NCI-H345 treated with DMSO at 0.1 percent for 48 hours (cell line): ENCODE results near the gene ARHGEF26.
"Not testable (repeated sequence)": the region's sequence is repeated elsewhere in the genome, so short reads cannot be mapped to it uniquely, and the experiment has no call there.

ENCODE experiments used
- DNase-seq: peaks from one replicate; lab custom pipeline; 2025; ENCODE audit not compliant: unreplicated experiment; lab: John Stamatoyannopoulos, UW

Gene ARHGEF26, protein sequence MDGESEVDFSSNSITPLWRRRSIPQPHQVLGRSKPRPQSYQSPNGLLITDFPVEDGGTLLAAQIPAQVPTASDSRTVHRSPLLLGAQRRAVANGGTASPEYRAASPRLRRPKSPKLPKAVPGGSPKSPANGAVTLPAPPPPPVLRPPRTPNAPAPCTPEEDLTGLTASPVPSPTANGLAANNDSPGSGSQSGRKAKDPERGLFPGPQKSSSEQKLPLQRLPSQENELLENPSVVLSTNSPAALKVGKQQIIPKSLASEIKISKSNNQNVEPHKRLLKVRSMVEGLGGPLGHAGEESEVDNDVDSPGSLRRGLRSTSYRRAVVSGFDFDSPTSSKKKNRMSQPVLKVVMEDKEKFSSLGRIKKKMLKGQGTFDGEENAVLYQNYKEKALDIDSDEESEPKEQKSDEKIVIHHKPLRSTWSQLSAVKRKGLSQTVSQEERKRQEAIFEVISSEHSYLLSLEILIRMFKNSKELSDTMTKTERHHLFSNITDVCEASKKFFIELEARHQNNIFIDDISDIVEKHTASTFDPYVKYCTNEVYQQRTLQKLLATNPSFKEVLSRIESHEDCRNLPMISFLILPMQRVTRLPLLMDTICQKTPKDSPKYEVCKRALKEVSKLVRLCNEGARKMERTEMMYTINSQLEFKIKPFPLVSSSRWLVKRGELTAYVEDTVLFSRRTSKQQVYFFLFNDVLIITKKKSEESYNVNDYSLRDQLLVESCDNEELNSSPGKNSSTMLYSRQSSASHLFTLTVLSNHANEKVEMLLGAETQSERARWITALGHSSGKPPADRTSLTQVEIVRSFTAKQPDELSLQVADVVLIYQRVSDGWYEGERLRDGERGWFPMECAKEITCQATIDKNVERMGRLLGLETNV

DNA sequence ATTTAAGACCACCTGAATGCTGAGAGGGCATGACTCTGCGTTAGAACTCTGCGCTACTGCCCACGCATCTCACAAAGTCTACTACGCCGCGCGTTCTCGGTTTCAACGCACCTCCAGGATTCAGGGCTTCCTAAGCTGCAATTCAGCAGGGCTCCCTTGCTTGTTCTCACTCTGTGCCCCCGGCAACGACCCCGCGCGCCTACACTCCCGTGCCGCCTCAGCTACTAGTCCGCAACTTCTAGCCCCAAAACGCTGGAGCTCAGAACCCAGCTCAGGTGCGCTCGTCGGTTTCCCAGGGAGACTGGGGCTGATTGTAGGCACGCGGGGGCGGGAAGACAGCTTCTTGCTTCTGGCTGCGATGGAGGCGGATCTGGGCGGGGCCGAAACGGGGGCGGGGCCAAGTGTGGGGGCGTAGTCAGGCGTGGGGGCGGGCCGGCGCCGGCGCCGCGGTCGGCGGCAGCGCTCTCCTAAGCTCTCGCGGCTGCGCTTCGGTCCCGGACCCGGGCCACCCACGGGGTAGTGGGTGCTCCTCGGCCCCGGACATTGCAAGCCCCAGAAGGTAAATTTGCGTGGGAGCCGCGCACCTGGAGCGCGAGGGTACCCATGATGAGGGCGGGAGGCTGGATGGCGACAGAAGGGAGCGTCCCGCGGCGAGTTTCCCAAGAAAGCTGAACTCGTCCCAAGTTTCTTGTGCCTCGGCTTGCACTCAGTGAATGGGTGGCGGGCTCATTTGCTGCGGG, at the start of gene ARHGEF26:
Gene ARHGEF26 (plus strand): TSS at position 430 of the 740 bp plus-strand sequence. CDS start 603 bp downstream, outside the sequence.
- DNase-seq: peak; percentile 25

DNA sequence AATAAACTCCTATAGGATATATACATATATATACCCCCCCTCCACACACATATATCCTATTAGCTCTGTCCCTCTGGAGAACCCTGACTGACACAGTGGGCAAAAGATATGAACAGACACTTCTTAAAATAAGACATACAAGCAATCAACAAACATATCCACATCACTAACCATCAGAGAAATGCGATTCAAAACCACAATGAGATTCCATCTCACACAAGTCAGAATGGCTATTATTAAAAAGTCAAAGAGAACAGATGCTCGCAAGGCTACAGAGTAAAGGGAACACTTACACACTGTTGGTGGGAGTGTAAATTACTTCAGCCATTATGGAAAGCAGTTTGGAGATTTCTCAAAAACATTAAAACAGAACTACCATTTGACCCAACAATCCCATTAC, 46.2 kb upstream of the ARHGEF26 start:
- DNase-seq: no peak

DNA sequence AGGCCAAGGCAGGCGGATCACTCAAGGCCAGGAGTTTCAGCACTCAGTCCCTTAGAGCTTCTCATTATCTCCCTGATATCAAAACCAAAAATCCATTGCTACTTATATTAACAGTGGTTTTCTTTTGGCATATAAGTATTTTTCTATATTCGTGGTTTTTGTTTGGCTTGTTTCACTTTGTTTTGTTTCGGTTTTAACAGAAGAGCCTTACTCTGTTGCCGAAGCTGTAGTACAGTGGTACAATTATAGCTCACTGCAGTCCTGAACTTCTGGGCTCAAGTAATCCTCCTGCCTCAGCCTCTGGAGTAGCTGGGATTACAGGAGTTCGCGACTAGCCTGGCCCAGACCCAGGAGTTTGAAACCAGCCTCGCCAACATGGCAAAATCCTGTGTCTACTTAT, 42.5 kb upstream of the ARHGEF26 start:
- no peak for DNase-seq

DNA sequence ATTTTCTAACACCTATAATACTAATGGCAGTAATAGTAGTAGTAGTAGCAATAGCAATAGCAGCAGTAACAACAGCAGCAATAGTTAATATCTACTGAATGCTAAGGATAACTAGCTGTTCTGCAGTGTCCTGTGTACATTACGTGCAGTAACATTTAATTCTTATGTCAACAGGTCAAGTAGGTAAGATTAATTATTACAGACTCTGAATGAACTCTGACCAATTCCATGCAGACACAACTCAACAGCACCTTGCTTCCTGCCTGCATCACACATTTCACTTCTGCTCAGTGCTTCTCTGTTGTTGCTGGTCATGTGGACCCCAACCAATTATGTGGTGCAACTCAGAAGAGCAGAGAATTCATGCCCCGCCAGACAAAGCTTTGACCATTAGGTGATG, 39.9 kb upstream of the ARHGEF26 start:
- DNase-seq: no peak

DNA sequence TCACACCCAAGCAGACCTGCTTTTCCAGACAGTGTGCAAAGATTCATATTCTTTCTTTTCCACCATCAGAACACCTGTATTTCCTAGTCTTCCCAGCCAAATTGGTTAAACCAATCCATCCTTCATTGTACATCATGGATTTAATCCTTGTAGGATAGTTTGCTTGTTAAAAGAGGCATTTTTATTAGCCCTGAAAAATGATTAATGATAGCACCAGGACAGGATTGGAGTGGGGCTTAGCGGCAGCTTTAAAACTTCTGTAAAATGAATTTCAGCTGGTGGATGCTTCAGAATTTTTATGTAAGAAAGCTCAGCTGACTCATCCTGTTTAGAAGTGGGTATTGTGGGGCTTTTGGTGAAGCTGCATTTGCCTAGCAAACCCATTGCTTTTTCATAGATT, 36.1 kb upstream of the ARHGEF26 start:
- DNase-seq: no peak

DNA sequence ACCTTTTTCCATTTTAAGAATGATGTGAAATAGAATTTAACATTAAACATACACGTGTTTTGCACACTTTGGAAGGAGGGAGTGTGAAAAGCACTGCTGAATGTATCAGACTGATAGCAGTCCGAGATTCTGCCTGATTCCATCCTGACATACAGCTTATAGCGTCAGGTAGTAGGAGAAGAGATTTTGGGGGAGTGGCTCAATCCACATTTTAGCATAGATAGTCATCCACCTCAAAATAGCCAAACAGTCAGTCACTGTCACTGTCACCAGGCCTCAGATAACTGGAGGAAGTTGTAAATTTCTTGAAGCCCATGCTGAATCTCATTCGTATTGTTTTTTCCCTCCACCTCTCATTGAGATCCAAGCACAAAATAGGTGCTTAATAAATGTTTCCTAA, 35.4 kb upstream of the ARHGEF26 start:
- no peak for DNase-seq

DNA sequence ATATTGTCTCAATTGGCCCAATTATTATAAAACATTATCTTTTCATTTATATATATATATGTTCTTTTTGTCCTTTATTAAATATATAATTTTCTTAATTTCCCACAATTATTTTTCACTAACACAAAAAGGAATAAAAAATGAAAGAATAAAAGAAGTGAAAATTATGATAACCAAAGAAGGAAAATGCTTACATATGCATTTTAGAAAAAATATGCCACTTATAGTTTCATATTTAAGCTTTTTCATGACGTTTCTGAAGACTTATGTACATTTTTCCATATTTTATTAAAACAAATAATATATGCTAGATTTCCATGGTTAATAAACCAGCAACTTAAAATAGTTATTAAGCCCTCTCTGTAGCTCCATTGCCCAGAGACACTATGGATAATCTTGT, 34.9 kb upstream of the ARHGEF26 start:
- no peak for DNase-seq

DNA sequence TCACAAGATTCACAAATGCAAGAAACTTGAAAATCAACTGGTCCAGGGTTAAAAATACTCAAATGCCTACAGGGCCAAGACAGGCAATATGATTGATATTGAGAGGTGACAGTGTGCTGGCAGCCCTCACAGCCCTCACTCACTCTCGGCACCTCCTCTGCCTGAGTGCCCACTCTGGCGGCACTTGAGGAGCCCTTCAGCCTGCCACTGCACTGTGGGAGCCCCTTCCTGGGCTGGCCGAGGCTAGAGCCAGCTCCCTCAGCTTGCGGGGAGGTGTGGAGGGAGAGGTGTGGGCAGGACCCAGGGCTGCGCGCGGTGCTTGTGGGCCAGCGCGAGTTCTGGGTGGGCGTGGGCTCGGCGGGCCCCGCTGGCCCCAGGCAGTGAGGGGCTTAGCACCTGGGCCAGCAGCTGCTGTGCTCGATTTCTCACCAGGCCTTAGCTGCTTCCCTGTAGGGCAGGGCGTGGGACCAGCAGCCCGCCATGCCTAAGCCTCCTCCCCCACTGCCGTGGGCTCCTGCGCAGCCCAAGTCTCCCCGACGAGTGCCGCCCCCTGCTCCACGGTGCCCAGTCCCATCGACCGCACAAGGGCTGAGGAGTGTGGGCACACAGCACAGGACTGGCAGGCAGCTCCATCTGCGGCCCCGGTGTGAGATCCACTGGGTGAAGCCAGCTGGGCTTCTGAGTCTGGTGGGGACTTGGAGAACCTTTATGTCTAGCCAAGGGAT, 33.3 kb upstream of the ARHGEF26 start:
- not testable (repeated sequence) for DNase-seq

DNA sequence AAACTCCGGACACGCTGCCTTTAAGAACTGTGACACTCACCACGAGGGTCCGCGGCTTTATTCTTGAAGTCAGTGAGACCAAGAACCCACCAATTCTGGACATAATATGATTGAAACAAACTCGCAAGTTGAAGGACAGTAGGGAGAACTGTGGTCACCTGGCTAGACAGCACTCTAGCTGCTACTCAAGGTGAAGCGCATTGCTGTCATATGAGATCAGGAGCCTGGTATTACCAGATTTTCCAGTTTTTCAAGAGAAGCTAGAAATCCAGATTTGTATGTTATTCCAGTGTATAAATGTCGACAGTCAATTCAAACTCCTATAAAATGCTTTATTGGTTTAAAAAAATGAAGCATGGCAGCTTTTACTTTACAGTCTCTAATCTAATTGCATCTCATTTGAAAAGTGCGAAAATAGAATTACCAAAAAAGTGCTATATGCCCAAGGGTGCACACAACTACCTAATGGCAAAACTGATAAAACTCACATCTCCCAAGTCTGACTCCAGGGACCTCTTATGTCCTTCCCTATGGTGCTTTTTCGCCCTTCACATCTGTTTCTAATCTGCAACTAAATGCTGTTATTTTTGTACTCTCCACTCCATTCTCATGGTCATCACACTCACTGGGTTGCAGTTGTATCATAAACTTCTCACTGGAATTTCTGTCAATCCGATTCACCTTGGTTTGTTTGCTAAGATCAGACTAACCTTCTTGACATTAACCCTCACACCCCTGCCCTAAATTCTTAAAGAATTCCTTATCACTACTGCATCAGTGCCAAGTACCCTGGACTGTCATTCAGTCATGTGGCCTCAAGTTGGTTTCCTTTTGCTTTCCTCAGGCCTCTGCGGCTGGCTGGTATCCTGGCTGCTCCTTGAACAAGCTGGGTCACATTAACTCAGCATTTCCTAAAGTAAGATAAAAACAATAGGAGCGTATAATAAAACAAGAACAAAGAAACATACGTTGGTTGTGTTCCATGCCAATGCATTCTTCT, 31.5 kb upstream of the ARHGEF26 start:
- no peak for DNase-seq

DNA sequence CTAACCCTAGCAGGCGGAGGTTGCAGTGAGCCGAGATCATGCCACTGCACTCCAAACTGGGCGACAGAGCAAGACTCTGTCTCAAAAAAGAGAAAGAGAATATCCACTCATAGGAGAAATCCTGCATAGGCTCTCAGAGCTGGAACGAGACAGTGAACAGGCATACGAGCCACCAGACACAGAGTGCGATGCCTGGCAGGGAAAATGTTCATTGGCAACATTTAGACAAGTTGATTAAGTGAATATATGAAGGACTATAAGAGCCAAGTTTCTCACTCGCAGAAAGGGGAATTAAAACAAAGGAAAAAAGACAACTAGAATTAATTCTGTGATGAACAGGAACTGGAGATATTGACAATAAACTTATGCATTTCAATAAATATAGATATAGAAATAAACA, 27.1 kb upstream of the ARHGEF26 start:
- DNase-seq: no peak

DNA sequence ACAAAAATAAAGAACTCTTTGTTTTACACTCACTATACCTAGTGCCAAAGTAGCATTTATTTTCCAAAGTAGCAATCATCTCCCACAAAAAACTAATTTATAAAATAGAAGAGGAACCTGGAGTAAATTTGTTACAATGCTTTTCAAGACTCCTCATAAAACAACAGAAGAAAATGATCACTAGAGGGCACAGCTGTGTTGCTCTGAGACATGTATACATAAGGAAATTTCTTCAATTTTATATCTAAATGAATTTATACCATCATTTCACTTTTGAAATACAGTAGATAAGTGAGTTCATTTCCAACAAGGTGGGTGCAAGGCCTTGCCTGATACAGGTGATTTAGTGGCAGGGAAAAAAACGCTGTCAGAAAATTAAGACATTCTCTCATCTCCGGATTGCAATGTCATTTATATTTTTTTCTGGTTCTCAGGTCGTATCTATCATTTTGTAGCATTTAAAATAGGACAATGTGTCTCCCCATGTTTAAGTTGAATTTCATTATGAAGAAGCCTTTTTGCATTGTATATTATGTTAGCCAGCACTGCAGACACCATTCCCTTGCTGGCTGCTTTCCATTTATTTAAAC, 25.3 kb upstream of the ARHGEF26 start:
- no peak for DNase-seq

DNA sequence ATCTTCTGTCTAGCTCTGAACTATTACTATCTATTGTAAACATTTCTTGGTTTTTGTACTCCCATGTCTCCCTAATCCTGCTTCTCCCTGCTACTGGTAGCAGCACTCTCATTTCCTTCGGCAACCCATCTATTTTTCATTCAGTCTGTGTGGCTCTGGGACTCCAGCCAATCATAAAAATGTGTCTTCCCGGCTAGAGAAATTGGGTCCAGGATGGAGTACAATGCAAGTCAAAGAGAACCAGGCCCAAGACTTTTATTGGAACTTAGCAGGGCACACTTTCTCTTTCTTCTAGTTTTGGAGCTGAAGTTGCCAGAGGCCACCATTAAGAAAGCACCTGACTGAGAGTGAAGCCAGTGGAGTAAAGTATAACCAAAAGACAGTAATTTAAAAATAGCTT, 22.8 kb upstream of the ARHGEF26 start:
- DNase-seq: no peak

DNA sequence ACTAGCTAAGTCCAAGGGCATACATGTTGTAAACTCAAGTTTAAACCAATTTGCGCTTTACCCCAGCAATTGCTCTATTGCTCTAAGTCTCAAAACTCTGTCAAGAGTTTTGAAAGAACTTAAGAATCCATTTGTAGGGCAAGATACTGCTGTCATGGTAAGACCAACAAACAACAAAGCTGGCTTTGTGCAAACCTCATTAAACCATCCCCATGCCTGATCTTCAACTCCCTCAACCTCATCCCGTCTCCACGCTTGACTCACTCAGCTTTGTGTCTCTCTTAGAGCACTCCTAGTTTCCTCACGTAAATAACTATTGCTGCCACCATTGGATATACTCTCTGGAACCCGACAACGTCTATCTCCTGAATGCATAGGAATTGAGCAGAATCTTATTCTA, 20.6 kb upstream of the ARHGEF26 start:
- DNase-seq: no peak

DNA sequence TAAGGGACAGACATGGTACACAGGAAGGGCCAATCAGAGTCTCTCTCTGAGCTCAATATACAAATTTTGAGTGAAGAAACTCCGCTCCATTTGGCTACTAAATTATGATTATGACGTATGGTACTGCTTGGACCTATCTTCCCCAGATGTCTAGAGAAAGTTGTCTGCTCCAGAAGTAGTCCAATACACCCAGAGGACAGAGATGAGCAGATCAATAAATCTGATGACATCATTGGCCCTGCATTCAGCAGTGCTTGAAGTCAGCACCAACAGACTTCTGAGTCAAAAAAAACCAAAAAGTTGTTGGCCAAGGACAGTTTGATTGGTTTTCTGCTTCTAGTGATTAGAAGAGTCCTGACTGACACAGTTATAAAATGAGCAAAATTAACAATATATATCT, 19.9 kb upstream of the ARHGEF26 start:
- no peak for DNase-seq

DNA sequence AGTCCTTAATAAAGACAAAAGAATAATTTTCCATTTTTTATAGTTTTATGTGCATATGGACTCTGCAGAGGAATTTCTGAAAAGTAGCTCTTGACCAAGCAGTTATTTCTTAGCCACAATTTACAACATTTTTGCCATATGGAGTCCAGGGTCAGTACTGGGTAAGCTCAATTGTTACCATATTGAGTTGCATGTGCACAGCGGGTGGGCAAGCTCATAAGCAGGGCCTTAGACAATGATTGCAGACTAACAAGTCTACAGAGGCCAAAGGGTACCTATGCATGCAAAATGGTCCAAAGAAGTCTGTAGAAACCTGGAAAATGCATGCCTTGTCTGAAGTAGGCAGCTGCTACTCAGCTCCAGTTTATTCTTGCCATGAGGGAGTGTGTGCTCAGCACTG, 19.0 kb upstream of the ARHGEF26 start:
- no peak for DNase-seq

DNA sequence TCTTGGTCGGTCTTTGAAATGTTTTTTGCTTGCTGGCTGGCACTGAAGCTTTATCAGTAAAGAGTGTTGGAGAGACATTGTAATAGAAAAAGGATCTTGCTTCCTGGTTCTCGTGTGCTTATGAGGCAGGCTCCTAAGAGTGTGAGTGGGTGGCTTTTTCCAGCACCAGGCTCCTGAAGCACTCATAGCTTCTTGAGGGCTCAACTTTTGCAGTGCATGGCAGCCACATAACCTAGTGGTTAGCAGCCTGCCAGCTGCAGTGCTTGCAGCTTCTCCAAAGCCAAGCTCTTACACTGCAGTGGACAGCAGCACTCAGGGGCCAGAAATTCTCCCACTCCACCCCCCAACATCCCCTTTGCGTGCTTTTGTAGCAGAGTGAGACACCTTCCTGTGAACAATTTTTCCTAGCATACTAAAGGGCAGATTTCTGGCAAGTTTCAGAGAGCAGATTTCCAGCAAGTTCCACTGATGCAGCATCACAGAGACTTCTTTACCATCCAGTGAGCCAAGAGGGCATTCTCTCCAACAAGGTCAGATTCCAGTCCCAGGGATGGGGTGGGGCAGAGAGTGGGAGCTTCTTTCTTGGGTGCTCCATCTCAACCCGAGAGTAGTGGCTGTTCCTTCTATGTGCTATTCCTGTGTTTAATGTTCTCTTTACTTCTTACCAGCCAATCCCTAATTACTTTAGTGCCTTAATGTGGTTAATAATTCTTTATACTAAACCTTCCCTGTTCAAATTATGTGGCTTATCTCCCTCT, 15.8 kb upstream of the ARHGEF26 start:
- no peak for DNase-seq

DNA sequence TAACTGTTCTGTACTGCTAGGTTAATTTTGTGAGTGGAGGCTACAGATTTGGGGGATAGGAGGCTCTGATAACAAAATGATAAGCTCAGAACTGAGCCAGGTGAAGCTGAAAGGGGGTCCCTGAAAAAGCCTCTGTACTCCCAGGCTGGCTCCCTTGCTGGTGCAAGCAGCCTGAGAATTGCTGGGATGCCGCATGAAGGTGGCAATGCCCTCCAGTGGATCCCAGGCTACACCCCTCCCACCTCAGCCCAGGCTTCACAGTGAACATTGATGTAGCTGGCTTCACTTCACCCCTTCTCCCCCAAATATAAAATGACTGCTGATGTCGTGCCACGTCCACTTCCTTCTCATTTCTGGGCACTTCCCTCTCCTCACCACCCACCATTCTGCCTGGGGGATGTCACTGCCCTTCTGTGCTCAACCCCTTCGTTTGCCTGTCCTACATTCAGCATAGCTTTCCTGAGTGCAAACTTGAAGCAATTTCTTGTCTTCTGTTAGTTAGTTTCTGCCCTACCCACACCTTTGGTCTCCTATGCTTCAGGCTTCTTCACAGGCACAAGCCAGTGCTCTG, 9.7 kb upstream of the ARHGEF26 start:
- no peak for DNase-seq

DNA sequence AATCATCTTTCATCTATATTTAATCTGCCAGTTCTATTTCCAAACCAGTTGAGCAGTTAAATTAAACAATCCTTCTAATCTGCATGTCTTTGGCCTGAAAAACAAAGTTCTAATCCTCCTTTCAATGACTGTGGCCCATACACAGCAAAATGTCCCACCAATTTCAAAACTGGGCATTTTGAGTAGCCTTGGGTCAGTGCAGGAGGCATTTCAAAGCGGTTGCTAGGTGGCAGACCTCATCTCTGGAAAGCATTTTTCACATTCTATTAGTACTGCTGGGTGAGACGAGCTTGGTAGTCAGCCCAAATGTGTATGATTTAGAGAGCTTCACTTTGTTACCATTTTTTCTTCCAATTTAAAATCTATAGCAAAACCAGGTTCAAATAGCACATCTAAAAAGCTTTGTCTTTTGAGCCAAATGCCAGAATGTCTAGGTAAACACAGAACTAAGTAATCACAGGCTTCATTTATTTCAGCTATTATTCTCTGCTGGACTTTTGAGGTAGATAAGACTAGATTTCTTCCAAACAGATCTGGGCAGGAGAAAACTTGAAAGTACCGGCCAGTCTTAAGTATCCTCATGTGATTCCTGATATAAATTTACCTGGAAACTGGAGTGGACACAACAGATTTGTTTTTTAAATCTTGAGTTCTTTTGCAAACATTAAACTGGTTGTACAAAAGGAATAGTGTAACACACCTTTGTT, 8.9 kb upstream of the ARHGEF26 start:
- no peak for DNase-seq
